HuH-7 (cell line): Measurements from ENCODE around the gene CORO2B.

Source experiments
- DNase-seq: peaks from one replicate; pipeline ENCODE4 v3.0.0; 2011; ENCODE audit warnings: low spot score

CORO2B gene

DNA sequence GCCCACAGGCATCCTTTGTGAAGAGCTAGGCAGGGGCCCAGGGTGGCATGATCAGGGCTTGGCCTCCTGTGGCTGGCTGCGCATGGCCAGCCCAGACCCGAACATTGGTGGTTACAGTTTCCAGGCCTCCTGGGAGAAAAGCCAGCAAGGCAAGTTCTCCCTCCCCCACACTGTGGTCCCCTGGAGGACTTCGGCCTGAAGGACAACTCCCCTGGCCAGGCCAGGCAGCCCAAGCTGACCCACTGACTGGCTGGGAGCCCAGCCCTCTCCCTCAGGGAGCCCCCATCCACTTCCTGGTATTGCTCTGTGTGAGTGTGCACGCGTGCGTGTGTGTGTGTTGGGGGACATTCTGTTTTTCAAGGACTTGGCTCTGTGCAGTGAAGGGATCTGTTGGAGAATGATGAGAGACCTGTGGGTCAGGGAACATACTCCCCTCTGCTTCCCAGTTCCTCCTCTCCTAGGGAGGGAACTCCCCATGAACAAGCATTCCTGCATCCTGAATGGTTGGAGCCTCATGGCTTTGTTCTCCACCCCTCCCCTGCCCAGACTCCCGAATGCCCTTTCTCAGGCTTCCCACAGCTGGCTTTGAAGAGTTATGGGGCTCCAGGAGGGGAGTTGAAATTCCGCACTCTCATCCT lies 29.5 kb downstream of the CORO2B start:
- no peak for DNase-seq

DNA sequence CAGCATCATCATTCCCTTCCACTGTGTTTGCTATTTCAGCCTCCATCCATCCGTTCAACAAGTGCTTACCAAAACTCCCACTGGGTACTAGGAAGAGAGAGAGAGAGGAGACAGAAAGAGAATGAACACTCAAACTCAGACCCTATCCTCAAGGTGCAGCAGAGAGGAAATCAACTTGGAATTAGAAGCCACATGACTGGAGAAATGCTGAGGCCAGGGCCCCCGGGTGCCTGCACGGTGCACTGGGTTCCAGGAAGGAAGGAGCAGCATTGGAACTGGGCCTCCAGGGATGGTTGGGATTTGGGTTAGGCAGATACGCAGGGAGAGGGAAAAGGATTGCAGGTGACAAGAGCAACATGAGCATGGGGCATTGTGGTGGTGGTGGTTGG lies 30.0 kb downstream of the CORO2B start:
- DNase-seq: no peak

DNA sequence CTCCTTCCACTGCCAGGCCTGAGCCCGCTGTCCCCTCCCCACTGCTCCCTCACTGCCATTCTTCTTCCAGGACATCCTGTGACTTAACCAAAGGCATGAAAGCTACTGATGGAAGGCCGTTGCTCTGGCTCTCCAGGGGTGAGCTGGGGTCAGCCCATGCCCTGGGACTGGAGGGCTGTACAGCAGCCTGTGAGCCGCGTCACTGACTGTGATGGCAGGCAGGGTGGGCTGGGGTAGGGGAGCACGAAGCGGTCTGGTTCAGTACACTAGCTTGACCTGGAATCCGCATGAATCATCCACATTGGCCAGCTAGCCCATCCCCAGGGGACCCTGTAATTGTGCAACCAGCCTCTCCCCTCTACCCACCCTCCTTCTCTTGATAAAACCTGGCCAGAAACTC lies 30.8 kb downstream of the CORO2B start:
- DNase-seq: no peak

DNA sequence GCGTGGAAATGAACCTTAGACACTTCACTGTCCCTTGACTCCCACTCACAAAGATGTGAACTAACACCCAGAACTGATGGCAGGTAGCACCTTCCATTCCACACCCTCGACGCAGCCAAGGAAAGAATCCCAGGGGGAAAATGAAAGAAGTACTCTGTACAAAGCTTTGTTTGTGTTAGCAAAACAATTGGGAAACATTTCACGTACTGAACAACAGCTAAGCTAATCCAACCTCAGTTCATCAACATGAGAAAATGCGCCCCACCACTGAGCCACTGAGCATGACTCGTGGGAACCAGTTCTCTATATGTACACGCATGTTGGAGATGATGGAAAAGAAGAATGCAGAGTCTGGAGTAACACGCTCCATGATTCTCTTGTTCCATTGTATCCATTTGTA lies 32.0 kb downstream of the CORO2B start:
- no peak for DNase-seq

DNA sequence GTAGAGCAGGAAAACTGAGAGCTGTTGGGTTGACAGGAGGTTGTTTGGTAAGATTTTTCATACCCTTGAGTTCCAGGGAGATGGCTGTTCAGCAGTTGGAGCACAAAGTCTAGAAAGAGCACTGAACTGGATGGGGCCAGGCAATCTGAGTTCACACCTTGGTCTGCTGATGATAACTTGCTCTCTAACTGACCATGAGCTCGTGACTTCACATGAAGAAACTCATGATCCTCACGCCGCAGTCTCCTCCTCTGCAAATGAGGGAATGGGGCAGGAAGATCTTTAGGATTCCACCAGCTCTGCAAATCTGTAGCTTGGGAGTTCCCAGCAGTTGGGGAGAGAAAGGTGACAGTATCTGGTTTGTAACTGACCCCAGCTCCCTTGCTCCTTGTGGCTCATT lies 33.7 kb downstream of the CORO2B start:
- DNase-seq: no peak

DNA sequence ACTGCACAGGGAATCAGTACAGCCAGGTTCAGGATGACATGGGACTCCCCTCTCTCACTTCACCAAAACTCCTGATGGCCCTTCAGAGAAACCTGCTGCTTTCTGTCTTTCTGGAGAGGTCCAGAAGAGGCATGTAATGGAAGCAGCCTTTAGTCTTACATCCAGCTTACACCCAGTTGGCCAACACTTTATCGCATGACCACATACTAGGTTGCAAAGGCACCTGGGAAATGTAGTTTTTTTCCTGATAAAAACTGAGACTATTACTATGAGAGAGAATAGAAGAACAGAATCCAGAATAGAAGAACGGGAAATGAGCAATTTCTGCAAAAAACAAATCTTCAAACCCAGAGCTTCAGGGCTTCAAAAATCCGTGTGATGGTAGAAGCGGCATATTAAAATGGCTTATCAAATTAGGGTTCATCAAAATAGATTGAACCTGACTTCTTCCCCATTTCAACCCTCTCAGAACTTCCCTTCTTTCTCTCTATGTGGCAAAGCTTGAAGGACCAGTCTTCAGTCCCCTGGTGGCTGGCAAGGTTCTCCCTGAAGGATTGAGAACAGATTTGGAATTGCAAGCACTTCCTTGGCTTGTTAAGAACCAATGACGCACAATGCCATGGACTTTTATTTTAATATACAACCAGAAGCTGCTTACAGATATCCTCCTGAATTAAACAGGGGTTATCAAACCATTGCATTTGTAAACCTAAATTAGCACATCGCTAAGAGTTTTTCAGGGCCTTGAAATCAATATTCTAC lies 34.4 kb downstream of the CORO2B start:
- no peak for DNase-seq

DNA sequence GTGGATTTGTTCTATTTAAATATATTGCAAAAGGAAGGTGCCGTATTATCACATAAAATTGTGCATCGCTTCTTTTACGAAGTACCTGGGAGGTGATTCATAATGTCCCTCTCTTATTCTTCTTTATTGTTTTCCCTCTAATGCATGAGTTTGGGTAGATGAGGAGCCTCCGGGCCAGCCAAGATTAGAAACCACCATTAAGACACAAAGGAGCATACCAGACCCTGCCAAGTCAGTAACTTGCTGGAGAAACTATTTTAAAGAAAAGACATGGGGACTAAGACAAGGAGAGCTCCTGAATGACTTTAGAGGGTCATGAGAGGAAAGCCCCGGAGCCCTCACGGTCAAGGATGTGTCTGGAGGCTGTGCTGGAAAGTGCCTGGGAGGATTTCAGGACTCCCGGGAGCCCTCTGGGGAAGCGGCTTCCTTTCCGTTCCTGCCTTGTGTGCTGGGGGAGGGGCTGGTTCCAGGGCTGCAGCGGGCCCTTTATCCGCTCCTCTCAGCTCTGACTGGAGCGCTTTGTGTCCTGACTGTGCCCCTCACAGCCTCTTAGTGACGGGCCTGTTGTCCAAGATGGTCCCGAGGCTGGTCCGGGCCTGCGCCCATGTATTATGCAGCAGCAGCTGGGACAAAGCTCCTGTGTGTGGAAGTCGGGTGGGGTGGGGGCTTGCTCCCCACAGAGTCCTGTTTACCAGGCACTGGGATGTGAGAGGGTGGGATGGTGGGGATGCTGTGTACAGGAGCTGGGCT lies 35.7 kb downstream of the CORO2B start:
- DNase-seq: no peak

DNA sequence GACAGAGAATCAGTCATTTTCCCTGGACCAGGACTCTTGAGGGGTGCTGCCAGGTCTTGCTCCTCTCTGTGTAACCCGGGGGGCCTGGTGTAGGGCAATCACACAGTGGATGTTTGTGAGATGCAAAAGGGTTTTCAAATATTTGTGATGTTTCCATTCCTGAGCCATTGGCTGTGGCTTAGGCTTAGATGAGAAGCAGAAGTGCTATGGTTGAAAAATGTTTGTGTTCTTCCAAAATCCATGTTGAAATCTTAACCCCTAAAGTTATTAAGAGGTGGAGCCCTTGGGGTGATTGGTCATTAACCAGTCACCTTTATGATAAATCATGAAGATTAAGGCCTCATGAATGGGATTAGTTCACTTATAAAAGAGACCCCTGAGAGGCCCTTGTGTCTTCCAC lies 36.5 kb downstream of the CORO2B start:
- no peak for DNase-seq

DNA sequence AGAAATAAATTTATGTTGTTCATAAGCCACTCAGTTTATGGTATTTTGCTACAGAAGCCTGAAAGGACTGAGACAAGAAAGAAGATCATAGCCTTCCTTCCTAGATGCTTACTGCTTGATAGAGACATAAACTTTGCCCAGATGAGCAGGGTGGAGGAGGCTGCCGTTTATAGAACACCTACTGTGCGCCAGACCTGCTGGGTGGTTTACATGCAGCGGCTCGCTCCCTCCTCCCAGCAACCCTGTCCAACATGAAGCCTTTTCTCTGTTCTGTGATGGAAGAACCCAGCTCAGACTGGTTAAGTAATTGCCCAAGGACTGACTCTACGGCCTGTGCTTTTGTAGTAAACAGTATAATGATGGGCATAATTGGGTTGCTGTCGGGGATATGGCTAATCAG lies 37.0 kb downstream of the CORO2B start:
- no peak for DNase-seq

DNA sequence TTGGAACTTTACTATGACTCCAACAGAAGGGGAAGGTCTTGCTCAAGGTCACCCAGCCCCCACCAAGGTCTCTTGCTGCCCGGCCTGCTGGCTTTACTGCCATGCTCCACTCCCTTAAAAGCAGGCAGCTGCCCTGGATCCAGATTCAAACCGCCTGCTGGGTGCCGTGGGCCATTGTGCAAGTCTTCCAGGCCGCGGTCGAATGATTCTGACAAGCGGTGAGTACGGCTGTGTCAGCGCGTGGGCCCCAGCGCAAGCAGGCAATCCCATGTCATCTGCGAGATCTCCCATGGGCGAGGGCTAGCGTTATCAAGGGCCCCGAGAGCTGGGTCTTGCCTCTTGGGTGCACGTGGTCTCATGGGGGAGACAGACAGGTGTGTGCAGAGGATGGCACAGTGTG lies 37.6 kb downstream of the CORO2B start:
- no peak for DNase-seq

DNA sequence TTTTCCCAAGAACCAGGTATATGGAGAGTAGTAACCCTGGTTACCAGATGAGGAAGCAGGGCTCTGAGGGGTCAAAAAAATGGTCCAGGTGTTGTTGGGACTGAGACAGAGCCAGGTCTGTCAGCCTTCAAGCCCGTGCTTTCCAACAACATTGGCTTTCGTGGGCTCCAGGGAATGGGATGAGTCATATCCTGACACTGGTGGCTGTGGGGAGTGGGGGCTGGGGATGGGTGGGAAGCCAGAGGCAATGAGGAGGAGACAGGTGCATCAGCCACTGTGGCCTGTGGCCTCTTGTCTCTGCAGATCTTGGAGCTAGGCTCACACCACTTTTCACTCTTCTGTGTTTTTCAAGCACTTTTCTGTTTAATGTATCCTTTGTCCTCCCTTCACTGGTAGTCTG lies 38.2 kb downstream of the CORO2B start:
- DNase-seq: no peak

DNA sequence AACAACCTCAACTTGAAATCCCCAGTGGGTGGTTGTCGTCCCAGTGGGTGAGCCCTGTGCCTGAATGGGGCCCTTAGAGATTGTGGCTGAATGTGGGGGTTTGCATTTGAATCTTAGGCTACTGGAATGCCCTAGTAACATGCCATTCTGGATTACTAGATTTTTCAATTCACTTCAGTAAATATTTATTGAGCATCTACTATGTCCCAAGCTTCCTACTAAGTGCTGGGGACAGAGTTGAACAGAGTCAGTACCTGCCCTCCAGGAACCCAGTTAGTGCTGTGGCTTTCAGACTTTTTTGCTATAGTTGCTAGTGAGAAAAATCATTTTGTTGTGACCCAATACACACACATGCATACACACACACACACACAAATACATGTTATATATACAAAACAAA lies 39.0 kb downstream of the CORO2B start:
- no peak for DNase-seq

DNA sequence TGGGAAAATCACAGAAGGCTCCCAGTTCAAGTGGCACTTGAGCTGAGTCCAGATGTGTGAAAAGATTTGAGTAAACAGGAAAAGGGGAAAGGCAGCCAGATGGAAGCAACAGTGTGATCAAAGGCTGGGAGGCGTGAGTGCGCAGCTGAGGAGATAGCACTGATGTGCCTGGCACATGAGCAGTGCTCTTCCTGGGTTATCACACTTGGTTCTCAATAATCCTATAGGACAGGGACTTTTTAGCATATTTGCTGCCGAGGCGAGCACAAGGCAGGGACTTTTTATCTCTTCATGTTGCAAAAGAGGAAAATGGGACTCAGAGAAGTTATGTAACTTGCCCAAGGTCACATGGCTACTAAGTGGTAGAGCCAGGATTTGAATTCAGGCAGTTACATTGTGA lies 39.6 kb downstream of the CORO2B start:
- DNase-seq: no peak

DNA sequence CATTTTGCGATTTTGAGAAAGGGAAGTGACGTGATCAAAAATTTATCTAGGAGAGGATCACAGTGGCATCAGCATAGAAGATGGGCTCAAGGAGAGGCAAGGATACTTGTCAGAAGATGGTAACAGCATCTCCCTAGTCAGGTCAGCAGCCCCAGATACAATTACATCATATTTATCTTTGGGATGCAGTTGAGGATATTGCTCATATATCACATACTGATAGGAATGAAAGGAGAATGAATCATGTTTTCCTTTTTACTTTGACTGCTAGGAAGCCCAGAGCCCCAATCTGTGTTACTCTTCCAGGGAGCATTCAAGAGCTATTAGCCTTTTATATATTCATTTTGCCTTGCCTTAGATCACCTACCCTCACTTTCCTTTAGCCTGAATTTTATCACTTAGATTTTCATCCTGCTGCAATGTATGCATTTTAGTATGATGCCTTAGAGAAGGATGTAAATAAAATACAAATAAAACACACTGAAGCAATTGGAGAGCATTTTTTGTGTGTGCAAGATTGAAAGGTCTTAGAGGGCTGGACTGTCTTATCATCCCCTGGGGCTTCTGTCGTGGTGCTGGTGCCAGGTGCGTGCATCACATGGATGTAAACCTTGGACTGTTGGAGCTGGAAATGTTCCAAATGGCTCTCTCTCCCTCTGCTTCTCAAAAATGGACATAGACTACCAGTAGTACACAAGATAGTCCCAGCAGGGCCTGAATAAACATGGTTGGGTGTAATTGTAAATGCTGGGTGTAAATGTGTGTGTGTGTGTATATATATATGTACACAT lies 40.3 kb downstream of the CORO2B start:
- DNase-seq: no peak

DNA sequence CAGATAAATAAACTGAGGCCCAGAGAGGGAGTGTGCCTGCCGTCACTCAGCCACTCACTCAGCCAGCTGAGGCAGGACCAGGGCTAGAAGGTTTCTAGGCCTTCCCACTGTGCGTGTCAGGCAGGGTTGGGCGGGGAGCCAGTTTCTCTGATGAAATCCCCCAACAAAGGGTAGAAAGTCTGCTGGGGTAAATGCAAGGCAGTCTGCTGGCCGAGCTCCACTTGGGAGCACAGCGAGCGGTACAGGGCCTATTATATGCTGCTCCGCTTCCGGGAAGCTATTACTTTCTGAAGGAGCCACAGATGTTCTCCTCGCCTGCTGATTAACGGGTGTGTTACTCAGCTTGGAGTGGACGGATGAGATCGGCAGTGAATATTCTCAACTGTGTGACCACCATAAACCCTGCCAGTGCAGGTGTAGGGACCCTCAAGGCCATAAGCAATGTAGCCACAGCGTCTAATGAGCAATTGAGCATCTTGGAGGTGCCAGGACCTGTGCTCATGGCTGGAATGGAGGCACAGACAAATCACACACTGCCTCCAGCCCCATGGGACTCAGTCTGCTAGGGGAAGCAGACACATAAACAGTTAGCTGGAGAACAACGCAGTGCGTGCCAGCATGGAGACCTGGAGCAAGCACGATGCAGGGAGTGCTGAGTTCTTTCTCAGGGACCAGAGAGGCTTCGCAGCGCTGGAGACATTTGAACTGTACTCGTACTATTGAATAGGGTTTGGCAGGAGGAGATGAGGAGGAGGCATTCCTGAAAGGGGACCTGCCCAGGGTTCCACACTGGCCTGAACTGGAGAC lies 42.1 kb downstream of the CORO2B start:
- no peak for DNase-seq

DNA sequence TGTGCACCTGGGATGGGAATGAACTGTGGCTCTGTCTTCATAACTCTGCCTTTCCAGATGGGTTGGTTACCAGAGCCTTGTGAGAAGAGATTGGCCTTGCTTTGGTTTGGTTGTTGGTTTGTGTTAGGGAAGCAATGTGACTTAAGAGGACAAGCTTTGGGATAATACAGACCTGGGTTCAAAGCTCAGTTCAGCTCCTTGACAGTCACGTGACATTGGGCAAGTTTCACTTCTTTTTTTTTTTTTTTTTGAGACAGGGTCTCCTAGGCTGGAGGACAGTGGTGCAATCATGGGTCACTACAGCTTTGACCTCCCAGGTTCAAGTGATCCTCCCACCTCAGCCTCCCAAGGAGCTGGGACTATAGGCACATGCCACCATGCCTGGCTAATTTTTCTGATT lies 42.7 kb downstream of the CORO2B start:
- no peak for DNase-seq

DNA sequence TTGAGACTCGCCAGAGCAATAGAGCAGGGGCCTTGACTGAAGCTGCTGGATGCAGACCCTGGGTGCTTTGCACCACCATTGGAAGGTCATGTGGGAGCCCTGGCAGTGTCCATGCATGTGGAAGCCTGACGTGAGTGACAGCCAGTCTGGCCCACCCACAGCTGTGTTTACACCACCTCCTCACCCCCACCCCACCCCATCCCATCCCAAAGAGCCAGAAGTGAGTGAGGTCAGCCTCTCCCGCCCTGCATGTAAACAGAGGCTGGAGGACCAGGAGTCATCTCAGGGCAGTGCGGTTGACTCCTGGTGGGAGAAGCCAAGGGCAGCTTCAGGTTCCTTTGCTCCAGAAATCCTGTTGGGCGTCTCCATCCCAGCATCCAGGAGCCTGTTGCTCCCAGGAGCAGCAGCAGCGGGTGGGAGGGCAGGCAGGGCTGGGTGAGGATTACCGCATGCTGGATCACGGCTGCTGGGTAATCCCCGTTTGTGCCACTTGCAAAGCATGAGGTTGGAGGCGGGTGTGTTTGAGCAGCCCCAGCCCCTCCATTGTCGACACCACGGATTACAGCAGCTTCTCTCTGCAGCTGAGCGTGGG lies 44.6 kb downstream of the CORO2B start:
- no peak for DNase-seq

DNA sequence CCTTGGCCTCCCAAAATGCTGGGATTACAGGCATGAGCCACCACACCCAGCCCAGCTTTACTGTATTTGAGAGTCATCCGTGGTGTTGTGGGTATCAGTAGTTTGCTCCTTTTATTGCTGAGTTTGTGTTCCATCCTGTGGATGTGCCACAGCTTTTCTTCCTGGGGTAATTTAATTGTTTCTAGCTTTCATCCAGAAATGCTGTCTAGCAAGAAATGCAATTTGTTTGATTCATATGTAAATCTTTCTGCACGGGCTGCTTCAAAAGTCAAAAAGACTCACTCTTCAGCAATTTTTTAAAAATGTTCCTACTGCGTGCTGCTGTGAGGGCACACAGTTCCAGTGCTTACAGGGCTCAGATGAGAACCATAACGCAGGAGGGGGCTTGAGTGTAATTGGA lies 47.1 kb downstream of the CORO2B start:
- no peak for DNase-seq

DNA sequence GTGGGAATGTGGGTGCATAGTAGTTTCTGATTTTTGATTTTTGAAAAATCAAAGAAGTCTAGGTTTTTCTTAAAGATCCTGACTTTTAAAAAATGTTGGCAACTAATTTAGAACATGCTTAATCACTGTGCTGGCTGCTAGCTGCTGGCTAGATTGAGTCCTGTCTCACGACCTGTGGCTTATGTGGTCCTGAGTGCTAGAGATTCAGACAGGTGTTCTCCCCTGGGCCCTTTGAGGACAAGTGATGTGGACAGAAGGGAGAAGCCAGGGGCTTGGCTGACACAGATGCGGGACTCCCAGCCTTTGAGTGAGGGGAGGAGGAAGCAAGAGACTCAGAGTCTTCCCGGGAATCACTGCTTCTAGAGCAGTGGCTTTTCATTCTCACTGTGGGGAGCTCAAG lies 47.5 kb downstream of the CORO2B start:
- DNase-seq: no peak

DNA sequence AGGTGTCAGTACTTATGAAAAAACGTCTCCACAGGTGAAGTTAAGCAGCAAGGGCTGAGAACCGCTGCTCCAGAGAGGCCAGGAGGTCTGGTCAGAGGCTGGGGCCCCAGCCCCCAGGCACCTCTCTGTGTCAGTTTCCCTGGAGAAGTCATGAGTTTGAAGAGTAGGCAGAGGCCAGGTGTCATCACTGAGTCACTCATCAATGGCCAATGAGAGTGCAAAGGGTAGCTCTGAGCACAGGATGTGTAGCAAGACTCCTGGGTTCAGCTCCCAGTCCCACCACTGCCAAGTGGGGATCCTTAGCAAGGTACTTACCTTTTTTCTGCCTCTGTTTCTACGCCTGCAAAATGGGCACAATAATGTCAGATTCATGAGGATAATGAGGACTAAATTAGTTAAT lies 47.9 kb downstream of the CORO2B start:
- no peak for DNase-seq

DNA sequence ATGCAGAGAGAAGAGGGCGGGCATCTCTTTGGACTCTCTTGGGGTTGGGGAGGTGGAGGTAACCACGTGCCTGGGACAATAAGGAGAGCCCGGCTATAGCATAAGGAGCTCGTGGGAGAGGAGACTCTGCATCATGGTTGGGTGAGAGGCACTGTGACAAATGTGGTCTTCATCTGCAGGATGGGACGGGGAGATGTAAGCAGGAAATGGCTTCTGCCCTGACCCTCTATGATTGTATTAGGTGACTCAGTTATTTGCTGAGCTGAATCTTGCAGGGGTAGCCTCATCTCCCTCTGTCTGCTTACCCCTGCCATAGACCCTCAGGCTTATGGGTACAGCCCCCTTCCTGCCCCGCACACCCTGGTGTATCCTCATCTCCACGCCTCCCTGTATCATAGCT lies 48.7 kb downstream of the CORO2B start:
- DNase-seq: no peak
